GM12874 (cell line): ENCODE measurements around the gene NUP35.

Source experiments
- CTCF ChIP-seq: IDR thresholded peaks from 2 replicates; pipeline ENCODE4 v1.5.1; 2011; ENCODE audit warnings: low read depth, mild to moderate bottlenecking, control low read depth, low read length, moderate library complexity; ENCODE audit not compliant: insufficient read depth

The NUP35 gene

GRCh38 chr2:183089192-183089851 lies 34.9 kb upstream of the NUP35 start:
- TF ChIP-seq CTCF, result no peak

DNA sequence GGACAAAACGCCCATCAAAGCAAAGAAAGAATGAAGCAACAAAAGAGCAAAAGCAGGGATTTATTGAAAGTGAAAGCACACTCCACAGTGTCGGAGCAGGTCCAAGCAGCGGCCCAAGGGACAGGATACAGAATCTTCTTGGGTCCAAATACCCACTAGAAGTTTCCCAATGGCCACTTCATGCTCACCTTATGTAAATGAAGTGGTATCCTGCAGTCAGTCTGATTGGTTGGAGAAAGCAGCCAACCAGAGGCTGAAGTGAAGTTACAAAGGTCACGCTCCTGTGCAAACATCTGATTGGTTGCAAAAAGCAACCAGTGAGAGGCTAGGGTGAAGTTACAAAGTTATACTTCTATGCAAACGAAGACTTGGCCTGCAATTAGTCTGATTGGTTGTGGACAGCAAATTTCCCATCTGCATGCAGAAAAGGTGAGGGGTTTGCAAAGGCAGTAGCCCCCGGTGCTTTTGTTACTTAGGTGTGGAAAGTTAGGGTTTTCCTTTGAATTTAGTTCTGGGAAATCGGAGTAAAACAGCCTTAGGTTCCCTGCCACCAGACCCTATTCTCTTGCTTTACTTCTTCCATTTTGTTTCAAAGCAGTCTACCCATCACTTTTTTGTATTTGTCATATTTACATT lies 32.8 kb upstream of the NUP35 start:
- no peak for TF ChIP-seq CTCF

GRCh38 chr2:183091954-183092345 lies 32.3 kb upstream of the NUP35 start:
- TF ChIP-seq CTCF, result no peak

- TF ChIP-seq CTCF, result no peak
These were observed 30.2 kb upstream of the NUP35 start for GRCh38 chr2:183093857-183094657.

- TF ChIP-seq CTCF, result no peak
These were observed 18.7 kb upstream of the NUP35 start for GRCh38 chr2:183105402-183106134.

DNA sequence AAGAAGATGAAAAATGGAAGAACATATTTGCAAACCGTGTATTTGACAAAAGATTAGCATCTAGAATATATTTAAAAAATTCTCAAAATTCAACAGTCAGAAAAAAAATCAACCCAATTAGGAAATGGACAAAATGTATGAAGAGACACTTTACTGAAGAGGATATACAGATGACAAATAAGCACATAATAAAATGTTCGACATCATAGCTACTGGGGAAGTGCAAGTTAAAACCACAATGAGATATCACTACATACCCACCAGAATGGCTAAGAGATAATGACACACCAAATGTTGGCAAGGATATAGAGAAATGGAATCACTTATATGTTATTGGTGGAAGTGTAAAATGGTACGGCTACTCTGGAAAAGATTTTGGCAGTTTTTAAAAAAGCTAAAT lies 11.7 kb upstream of the NUP35 start:
- TF ChIP-seq CTCF, result no peak

DNA sequence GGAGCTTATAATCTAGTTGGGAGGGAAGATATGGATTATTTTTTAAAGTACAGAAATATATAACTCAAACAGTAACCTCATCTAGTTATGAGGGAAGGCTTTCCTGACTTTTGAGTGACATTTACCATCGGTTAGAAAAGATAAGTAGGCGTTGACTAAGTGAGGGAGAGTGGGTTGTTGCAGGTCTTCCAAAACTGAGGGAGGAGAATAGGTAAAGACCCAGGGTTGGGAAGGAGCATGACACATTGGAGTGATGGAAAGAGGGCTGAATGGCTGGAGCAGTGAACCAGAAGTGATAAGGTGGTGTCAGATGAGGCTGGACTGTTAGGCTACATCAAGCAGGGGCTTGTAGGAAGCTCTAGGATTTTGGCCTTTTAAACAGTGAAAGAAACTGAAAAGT lies 10.6 kb upstream of the NUP35 start:
- TF ChIP-seq CTCF, result no peak
